Measurements from ENCODE around the gene CPA2.
"Not testable (repeated sequence)": the region's sequence is repeated elsewhere in the genome, so short reads cannot be mapped to it uniquely, and the experiment has no call there.

DNA sequence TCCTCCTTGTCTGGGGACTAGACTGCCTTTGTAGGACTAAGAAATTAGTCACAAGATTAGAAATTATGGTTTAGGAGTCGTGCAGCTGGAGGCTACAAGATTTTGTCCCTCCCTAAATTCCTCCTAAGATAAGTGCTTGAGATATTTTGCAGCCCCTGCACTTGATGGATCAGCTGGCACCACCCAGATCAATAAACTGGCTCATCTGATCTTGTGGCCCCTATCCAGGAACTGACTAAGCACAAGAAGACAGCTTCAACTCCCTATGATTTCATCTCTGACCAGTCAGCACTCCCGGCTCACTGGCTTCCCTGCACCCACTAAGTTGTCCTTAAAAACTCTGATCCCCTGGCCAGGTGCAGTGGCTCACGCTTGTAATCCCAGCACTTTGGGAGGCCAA lies 41.7 kb upstream of the CPA2 start:
- TF ChIP-seq, protein P1, sequence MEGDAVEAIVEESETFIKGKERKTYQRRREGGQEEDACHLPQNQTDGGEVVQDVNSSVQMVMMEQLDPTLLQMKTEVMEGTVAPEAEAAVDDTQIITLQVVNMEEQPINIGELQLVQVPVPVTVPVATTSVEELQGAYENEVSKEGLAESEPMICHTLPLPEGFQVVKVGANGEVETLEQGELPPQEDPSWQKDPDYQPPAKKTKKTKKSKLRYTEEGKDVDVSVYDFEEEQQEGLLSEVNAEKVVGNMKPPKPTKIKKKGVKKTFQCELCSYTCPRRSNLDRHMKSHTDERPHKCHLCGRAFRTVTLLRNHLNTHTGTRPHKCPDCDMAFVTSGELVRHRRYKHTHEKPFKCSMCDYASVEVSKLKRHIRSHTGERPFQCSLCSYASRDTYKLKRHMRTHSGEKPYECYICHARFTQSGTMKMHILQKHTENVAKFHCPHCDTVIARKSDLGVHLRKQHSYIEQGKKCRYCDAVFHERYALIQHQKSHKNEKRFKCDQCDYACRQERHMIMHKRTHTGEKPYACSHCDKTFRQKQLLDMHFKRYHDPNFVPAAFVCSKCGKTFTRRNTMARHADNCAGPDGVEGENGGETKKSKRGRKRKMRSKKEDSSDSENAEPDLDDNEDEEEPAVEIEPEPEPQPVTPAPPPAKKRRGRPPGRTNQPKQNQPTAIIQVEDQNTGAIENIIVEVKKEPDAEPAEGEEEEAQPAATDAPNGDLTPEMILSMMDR (conservative IDR thresholded peaks at IDR 0.05 in 1 of 2, IDR thresholded peaks at IDR 0.05 in 1 of 2; ENCODE audit: low read depth in 1 of 2, low read length in 2 of 2): not testable (repeated sequence)
- not testable (repeated sequence) for TF ChIP-seq EZH2 (IDR thresholded peaks at IDR 0.05; ENCODE audit: low read length, missing control alignments)
